Fibroblast of the aortic adventitia (primary cell): ENCODE measurements around the gene RNF157. TPM values are rescaled to one million over a fixed set of nuclear protein-coding genes. Genes with fewer than 3 reads are reported as not detected.

Experiments
- DNase-seq: peaks from one replicate; pipeline ENCODE4 v3.0.0-alpha.2; 2010; ENCODE audit warnings: low read depth
- H3K4me3 ChIP-seq: 2 replicates; pipeline ENCODE4 v1.5.1; 2011; ENCODE audit warnings: low read depth, mild to moderate bottlenecking, control low read depth, low read length, moderate library complexity
- CTCF ChIP-seq: IDR thresholded peaks from 2 replicates; pipeline ENCODE4 v1.5.1; 2011; ENCODE audit warnings: mild to moderate bottlenecking, low read length, control low read depth, inconsistent platforms; ENCODE audit not compliant: insufficient read depth
- total RNA-seq: library from RNA; depleted of rRNA; stranded (reverse); fragments of >200 nt; gene quantifications from 2 replicates; pipeline ENCODE4 v1.2.3, GENCODE V29; 2012; ENCODE audit warnings: low replicate concordance

Gene RNF157
- total RNA-seq, 1 donor: 0.18 TPM

DNA sequence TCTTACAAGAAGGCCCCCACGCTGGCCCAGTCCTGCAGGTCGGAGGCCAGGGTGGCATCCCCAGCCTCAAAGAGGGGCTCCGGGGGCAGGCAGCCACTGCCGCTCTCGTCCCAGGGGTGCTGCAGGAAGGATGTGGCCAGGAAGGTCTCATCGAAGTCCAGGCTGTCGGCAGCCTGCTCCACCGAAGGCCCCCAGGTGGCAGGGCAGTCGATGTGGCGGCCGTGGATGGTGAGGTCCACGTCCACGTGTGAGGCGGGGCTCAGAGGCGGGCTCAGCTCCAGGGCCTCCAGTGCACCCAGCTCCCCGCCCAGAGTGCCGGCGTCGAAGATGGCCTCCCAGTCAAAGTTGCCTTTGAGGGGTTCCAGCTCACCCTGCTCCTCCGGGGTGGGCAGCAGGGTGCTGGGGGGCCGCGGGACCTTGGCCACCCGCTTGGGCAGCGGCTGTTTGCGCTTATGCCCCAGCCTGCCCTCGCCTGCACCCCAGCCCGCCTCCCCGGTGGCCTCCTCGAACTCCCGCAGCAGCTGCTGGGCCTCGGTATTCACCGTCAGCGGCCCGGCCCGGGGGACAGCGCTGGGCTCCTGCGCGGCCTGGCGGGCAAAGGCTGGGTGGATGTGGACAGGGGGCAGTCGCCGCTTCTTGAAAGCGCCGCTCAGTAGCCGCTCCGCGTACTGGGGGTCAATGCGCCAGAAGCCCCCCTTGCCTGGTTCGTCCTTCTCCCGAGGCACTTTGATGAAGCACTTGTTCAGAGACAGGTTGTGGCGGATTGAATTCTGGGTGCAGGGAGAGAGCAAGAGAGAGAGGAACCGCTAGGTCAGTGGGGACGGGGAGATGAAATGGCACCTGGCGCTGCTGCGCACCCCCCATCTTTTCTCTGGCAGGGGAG lies 102.7 kb downstream of the RNF157 start:
- DNase-seq: no peak
- no peak overlapping the region for H3K4me3 ChIP-seq
- TF ChIP-seq CTCF: no peak

GRCh38 chr17:76137001-76137350 lies 103.3 kb downstream of the RNF157 start:
- TF ChIP-seq CTCF: no peak
- H3K4me3 ChIP-seq: no peak overlapping the region
- no peak for DNase-seq

GRCh38 chr17:76136276-76137000 lies 103.9 kb downstream of the RNF157 start:
- H3K4me3 ChIP-seq: no peak overlapping the region
- TF ChIP-seq CTCF: no peak
- no peak for DNase-seq

DNA sequence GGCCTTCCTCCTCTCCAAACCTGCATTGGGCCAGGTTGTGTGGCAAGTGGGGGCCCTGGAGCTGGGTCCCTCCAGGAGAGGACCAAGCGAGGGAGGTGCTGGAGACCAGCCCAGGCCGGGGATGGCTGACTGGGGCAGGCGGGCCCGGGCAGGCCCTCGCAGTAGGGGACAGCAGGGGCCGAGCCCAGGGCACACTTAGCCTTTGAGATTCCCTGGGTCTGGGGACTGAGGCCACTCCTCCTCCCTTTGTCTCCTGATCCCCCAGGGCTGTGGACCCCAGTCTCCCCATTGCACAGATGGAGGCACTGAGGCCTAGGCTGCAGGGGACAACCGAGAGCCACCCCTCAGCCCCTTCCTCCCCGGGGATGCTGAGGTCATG lies 104.5 kb downstream of the RNF157 start:
- H3K4me3 ChIP-seq: no peak overlapping the region
- no peak for DNase-seq
- no peak for TF ChIP-seq CTCF

DNA sequence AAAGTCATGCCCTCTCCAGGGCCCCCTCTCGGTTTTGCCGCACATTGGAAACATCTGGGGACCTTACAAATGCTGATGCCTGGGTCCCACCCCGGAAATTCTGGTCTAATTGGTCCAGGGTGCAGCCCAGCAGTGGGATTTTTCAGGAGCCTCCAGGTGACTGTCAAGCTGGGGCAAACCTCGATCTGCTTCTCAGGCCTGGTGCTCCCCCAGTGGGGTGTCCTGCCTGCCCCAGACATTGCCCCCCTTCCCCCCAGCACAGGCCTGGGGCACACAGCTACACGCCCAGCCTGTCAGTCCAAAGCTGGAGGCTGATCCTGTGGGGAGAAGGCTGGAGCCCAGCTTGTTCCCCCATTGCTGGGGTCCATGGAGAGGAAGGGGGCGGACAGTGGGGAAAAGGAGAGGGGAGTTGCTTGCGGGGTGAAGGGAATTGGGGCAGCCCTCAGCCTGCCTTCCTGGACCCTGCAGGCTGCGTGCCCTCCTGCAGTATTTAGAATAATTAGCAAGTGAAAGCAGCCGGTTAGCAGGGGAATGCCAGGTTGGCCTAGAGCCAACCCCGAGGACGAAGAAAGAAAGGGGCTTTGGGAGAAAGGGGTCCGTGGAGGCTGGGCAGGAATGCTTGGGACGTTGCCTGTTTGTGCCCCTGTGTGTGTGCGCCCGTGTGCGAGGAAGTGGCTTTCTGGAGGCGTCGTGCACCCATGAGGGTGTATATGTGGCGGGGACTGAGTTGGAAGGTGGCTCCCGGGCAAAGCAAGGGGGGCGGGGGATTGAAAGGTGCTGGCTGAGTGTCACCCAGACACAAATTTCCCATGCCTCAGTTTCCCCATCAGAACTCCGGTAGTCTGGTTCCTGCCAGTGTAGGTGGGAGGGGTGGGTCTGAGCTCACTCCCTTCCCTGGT lies 105.1 kb downstream of the RNF157 start:
- H3K4me3 ChIP-seq: no peak overlapping the region
- no peak for DNase-seq
- TF ChIP-seq CTCF: no peak

DNA sequence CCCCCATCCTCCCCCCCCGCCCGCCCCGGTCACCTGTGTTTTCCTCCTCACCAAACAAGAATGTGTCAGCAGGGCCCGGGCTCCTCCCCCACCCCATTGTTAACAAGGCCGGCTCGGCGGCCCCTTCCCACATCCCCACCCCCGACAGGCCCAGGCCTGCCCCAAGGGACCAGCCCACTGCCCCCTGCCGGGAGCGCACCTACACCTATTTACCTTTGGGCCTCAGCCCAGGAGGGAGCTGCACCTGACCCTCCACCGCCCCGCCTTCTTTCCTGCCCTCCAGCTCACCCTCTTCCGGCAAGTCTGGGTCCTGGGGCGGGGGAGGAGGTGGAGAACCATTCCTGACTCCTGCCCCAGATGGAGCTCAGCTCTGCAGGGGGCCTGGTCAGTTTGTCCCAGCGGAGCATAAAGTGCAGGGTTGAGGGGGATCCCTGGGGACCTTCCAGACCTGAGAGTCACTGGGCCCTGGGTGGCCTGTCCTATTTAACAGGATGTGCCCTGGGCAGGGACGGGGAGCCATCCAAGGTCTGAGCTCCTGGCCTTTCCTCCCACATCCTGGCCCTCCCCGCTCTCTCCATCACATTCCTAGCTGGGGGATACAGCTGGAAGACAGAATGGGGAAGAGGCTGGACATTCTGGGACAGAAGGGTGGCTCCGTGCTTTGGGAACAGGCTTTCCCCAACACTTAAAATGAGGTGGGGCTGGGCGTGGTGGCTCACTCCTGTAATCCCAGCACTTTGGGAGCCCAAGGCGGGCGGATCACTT lies 107.5 kb downstream of the RNF157 start:
- no peak for TF ChIP-seq CTCF
- no peak for DNase-seq
- no peak overlapping the region for H3K4me3 ChIP-seq
